ENCODE measurements around the gene PANK4.
A peak's percentile ranks its signal among the peaks of the same experiment; 100 is the strongest.

PANK4 gene

GRCh38 chr1:2509589-2509988 is 16.8 kb downstream of the PANK4 start:
- no peaks in the 10 kb centered on the region for H3K9me3 ChIP-seq (ENCODE audit: low read depth, low read length)
- no peak overlapping the region for H3K27ac ChIP-seq
- no peak overlapping the region for H3K4me3 ChIP-seq
- peaks cover 31% of the 10 kb centered on the region; the same call in 1 of the 2 replicates for H3K36me3 ChIP-seq (ENCODE audit: insufficient read depth, low read length)
- H3K9ac ChIP-seq (ENCODE audit: insufficient read length), result no peak overlapping the region
- TF ChIP-seq POLR2AphosphoS5 (IDR thresholded peaks at IDR 0.05; ENCODE audit: borderline replicate concordance, low read depth, low read length) (no peak), EZH2 (IDR thresholded peaks at IDR 0.05) (no peak), FOXP2 (optimal IDR thresholded peaks at IDR 0.05; ENCODE audit: control extremely low read depth, extremely low read length, insufficient read depth) (no peak)
- DNase-seq (ENCODE audit: low read depth, low spot score), result no peak

GRCh38 chr1:2508751-2509150 is 17.6 kb downstream of the PANK4 start:
- Histone ChIP-seq H3K27ac (no peak overlapping the region), H3K36me3 (ENCODE audit: insufficient read depth, low read length) (peaks cover 27% of the 10 kb centered on the region; the same call in 1 of the 2 replicates), H3K9me3 (ENCODE audit: low read depth, low read length) (no peaks in the 10 kb centered on the region), H3K4me3 (no peak overlapping the region), H3K9ac (ENCODE audit: insufficient read length) (no peak overlapping the region)
- no peak for TF ChIP-seq FOXP2 (optimal IDR thresholded peaks at IDR 0.05; ENCODE audit: control extremely low read depth, extremely low read length, insufficient read depth)
- TF ChIP-seq EZH2 (IDR thresholded peaks at IDR 0.05), result no peak
- TF ChIP-seq POLR2AphosphoS5 (IDR thresholded peaks at IDR 0.05; ENCODE audit: borderline replicate concordance, low read depth, low read length), result no peak
- no peak for DNase-seq (ENCODE audit: low read depth, low spot score)

GRCh38 chr1:2508180-2508579 is 18.2 kb downstream of the PANK4 start:
- DNase-seq (ENCODE audit: low read depth, low spot score), result no peak
- Histone ChIP-seq H3K9ac (ENCODE audit: insufficient read length) (no peak overlapping the region), H3K4me3 (no peak overlapping the region), H3K27ac (no peak overlapping the region), H3K9me3 (ENCODE audit: low read depth, low read length) (no peaks in the 10 kb centered on the region), H3K36me3 (ENCODE audit: insufficient read depth, low read length) (peaks cover 25% of the 10 kb centered on the region; the same call in 1 of the 2 replicates)
- TF ChIP-seq POLR2AphosphoS5 (IDR thresholded peaks at IDR 0.05; ENCODE audit: borderline replicate concordance, low read depth, low read length) (no peak; the same call in 1 of the 2 replicates), FOXP2 (optimal IDR thresholded peaks at IDR 0.05; ENCODE audit: control extremely low read depth, extremely low read length, insufficient read depth) (no peak), EZH2 (IDR thresholded peaks at IDR 0.05) (no peak)

GRCh38 chr1:2507744-2508155 is 18.6 kb downstream of the PANK4 start:
- Histone ChIP-seq H3K36me3 (ENCODE audit: insufficient read depth, low read length) (peaks cover 25% of the 10 kb centered on the region; the same call in 1 of the 2 replicates), H3K4me3 (no peak overlapping the region), H3K9me3 (ENCODE audit: low read depth, low read length) (no peaks in the 10 kb centered on the region), H3K27ac (no peak overlapping the region), H3K9ac (ENCODE audit: insufficient read length) (no peak overlapping the region)
- no peak for TF ChIP-seq FOXP2 (optimal IDR thresholded peaks at IDR 0.05; ENCODE audit: control extremely low read depth, extremely low read length, insufficient read depth)
- TF ChIP-seq POLR2AphosphoS5 (IDR thresholded peaks at IDR 0.05; ENCODE audit: borderline replicate concordance, low read depth, low read length), result no peak; the same call in 1 of the 2 replicates
- TF ChIP-seq EZH2 (IDR thresholded peaks at IDR 0.05), result no peak
- no peak for DNase-seq (ENCODE audit: low read depth, low spot score)

- H3K27ac ChIP-seq, result no peak overlapping the region
- no peak overlapping the region for H3K9ac ChIP-seq (ENCODE audit: insufficient read length)
- no peak overlapping the region for H3K4me3 ChIP-seq
- H3K36me3 ChIP-seq (ENCODE audit: insufficient read depth, low read length), result peaks cover 25% of the 10 kb centered on the region; the same call in 1 of the 2 replicates
- TF ChIP-seq FOXP2 (optimal IDR thresholded peaks at IDR 0.05; ENCODE audit: control extremely low read depth, extremely low read length, insufficient read depth) (no peak), EZH2 (IDR thresholded peaks at IDR 0.05) (no peak), POLR2AphosphoS5 (IDR thresholded peaks at IDR 0.05; ENCODE audit: borderline replicate concordance, low read depth, low read length) (peak; percentile 10; the same call in 1 of the 2 replicates)
- no peaks in the 10 kb centered on the region for H3K9me3 ChIP-seq (ENCODE audit: low read depth, low read length)
- DNase-seq (ENCODE audit: low read depth, low spot score), result no peak
These were observed 19.4 kb downstream of the PANK4 start for GRCh38 chr1:2506901-2507565.

- Histone ChIP-seq H3K27ac (no peak overlapping the region), H3K4me3 (no peak overlapping the region), H3K36me3 (ENCODE audit: insufficient read depth, low read length) (peaks cover 22% of the 10 kb centered on the region; the same call in 1 of the 2 replicates), H3K9me3 (ENCODE audit: low read depth, low read length) (no peaks in the 10 kb centered on the region), H3K9ac (ENCODE audit: insufficient read length) (no peak overlapping the region)
- DNase-seq (ENCODE audit: low read depth, low spot score), result no peak
- TF ChIP-seq POLR2AphosphoS5 (IDR thresholded peaks at IDR 0.05; ENCODE audit: borderline replicate concordance, low read depth, low read length), result no peak; the same call in 1 of the 2 replicates
- TF ChIP-seq EZH2 (IDR thresholded peaks at IDR 0.05), result no peak
- no peak for TF ChIP-seq FOXP2 (optimal IDR thresholded peaks at IDR 0.05; ENCODE audit: control extremely low read depth, extremely low read length, insufficient read depth)
These were observed 20.2 kb downstream of the PANK4 start for GRCh38 chr1:2506007-2506860.

- no peaks in the 10 kb centered on the region for H3K9me3 ChIP-seq (ENCODE audit: low read depth, low read length)
- no peak overlapping the region for H3K9ac ChIP-seq (ENCODE audit: insufficient read length)
- H3K4me3 ChIP-seq, result no peak overlapping the region
- DNase-seq (ENCODE audit: low read depth, low spot score), result no peak
- TF ChIP-seq EZH2 (IDR thresholded peaks at IDR 0.05) (no peak), POLR2AphosphoS5 (IDR thresholded peaks at IDR 0.05; ENCODE audit: borderline replicate concordance, low read depth, low read length) (no peak)
- no peak overlapping the region for H3K27ac ChIP-seq
- peaks cover 17% of the 10 kb centered on the region; the same call in 1 of the 2 replicates for H3K36me3 ChIP-seq (ENCODE audit: insufficient read depth, low read length)
These were observed 20.9 kb downstream of the PANK4 start for GRCh38 chr1:2505461-2505994.

GRCh38 chr1:2504949-2505272 is 21.5 kb downstream of the PANK4 start:
- H3K27ac ChIP-seq, result no peak overlapping the region
- H3K4me3 ChIP-seq, result no peak overlapping the region
- no peak for DNase-seq (ENCODE audit: low read depth, low spot score)
- H3K36me3 ChIP-seq (ENCODE audit: insufficient read depth, low read length), result peaks cover 11% of the 10 kb centered on the region; the same call in 1 of the 2 replicates
- no peak for TF ChIP-seq FOXP2 (optimal IDR thresholded peaks at IDR 0.05; ENCODE audit: control extremely low read depth, extremely low read length, insufficient read depth)
- no peak for TF ChIP-seq POLR2AphosphoS5 (IDR thresholded peaks at IDR 0.05; ENCODE audit: borderline replicate concordance, low read depth, low read length)
- no peak for TF ChIP-seq EZH2 (IDR thresholded peaks at IDR 0.05)
- no peaks in the 10 kb centered on the region for H3K9me3 ChIP-seq (ENCODE audit: low read depth, low read length)
- no peak overlapping the region for H3K9ac ChIP-seq (ENCODE audit: insufficient read length)
